ENCODE data around the gene ZCCHC17. TPM values are rescaled to one million over a fixed set of nuclear protein-coding genes. Genes with fewer than 3 reads are reported as not detected.

The ZCCHC17 gene
- total RNA-seq, 1 donor from 2014 or later, result 55.0 TPM

- Histone ChIP-seq H3K4me3 (no peak overlapping the region), H3K9ac (no peak overlapping the region), H3K79me2 (ENCODE audit: low read depth) (no peaks in the 10 kb centered on the region), H3K4me2 (no peak overlapping the region), H4K20me1 (ENCODE audit: low read depth) (no peaks in the 10 kb centered on the region), H3K36me3 (no peaks in the 10 kb centered on the region), H3K4me1 (peaks cover 9% of the 10 kb centered on the region), H3F3A (ENCODE audit: low read depth) (no peaks in the 10 kb centered on the region), H3K27me3 (no peaks in the 10 kb centered on the region), H2AFZ (replicated peaks) (no peak overlapping the region), H3K27ac (no peak overlapping the region), H3K9me3 (ENCODE audit: low read depth) (no peaks in the 10 kb centered on the region)
- no peak for DNase-seq (ENCODE audit: low spot score)
- TF ChIP-seq EZH2 (IDR thresholded peaks at IDR 0.05) (no peak), CTCF (IDR thresholded peaks at IDR 0.05) (no peak), EZH2phosphoT487 (IDR thresholded peaks at IDR 0.05) (no peak)
- Mint-ChIP-seq H3K27me3 (ENCODE audit: insufficient read depth, low read depth) (peaks cover 3% of the 10 kb centered on the region), H3K27ac (peak overlapping the region; percentile 42), H3K4me1 (peaks cover 24% of the 10 kb centered on the region), H3K4me3 (no peak overlapping the region), H3K36me3 (no peaks in the 10 kb centered on the region), H3K9me3 (no peaks in the 10 kb centered on the region)
Observed at GRCh38 chr1:31380181-31380580, 83.3 kb downstream of the ZCCHC17 start.

- no peak overlapping the region for H2AFZ ChIP-seq (replicated peaks)
- no peaks in the 10 kb centered on the region for H3F3A ChIP-seq (ENCODE audit: low read depth)
- no peak overlapping the region for H3K27ac ChIP-seq
- H3K9ac ChIP-seq, result no peak overlapping the region
- H3K4me3 ChIP-seq, result no peak overlapping the region
- Mint-ChIP-seq H3K4me1 (peaks cover 15% of the 10 kb centered on the region), H3K9me3 (no peaks in the 10 kb centered on the region), H3K36me3 (no peaks in the 10 kb centered on the region), H3K27me3 (ENCODE audit: insufficient read depth, low read depth) (peaks cover 3% of the 10 kb centered on the region), H3K4me3 (no peak overlapping the region), H3K27ac (peak overlapping the region; percentile 11)
- H3K79me2 ChIP-seq (ENCODE audit: low read depth), result no peaks in the 10 kb centered on the region
- H3K27me3 ChIP-seq, result no peaks in the 10 kb centered on the region
- H3K4me2 ChIP-seq, result no peak overlapping the region
- peaks cover 5% of the 10 kb centered on the region for H3K4me1 ChIP-seq
- no peaks in the 10 kb centered on the region for H3K9me3 ChIP-seq (ENCODE audit: low read depth)
- no peaks in the 10 kb centered on the region for H4K20me1 ChIP-seq (ENCODE audit: low read depth)
- DNase-seq (ENCODE audit: low spot score), result no peak
- no peaks in the 10 kb centered on the region for H3K36me3 ChIP-seq
- no peak for TF ChIP-seq CTCF (IDR thresholded peaks at IDR 0.05)
- TF ChIP-seq EZH2 (IDR thresholded peaks at IDR 0.05), result no peak
- no peak for TF ChIP-seq EZH2phosphoT487 (IDR thresholded peaks at IDR 0.05)
Observed at GRCh38 chr1:31381394-31382294, 84.8 kb downstream of the ZCCHC17 start.

- H3K4me3 ChIP-seq, result no peak overlapping the region
- Mint-ChIP-seq H3K4me3 (no peak overlapping the region), H3K4me1 (peaks cover 8% of the 10 kb centered on the region), H3K27ac (peak overlapping the region; percentile 27), H3K9me3 (no peaks in the 10 kb centered on the region), H3K27me3 (ENCODE audit: insufficient read depth, low read depth) (peaks cover 2% of the 10 kb centered on the region), H3K36me3 (no peaks in the 10 kb centered on the region)
- no peaks in the 10 kb centered on the region for H3K9me3 ChIP-seq (ENCODE audit: low read depth)
- no peaks in the 10 kb centered on the region for H3F3A ChIP-seq (ENCODE audit: low read depth)
- no peak overlapping the region for H2AFZ ChIP-seq (replicated peaks)
- no peaks in the 10 kb centered on the region for H4K20me1 ChIP-seq (ENCODE audit: low read depth)
- H3K4me1 ChIP-seq, result no peaks in the 10 kb centered on the region
- DNase-seq (ENCODE audit: low spot score), result no peak
- H3K27me3 ChIP-seq, result no peaks in the 10 kb centered on the region
- no peak overlapping the region for H3K9ac ChIP-seq
- H3K27ac ChIP-seq, result no peak overlapping the region
- TF ChIP-seq EZH2phosphoT487 (IDR thresholded peaks at IDR 0.05) (no peak), CTCF (IDR thresholded peaks at IDR 0.05) (no peak), EZH2 (IDR thresholded peaks at IDR 0.05) (no peak)
- H3K36me3 ChIP-seq, result no peaks in the 10 kb centered on the region
- no peaks in the 10 kb centered on the region for H3K79me2 ChIP-seq (ENCODE audit: low read depth)
- H3K4me2 ChIP-seq, result no peak overlapping the region
Observed at GRCh38 chr1:31382379-31382989, 85.7 kb downstream of the ZCCHC17 start.
